Hepatocyte (in vitro differentiated cells): ENCODE data around the gene INO80C. TPM values are rescaled to one million over a fixed set of nuclear protein-coding genes. Genes with fewer than 3 reads are reported as not detected.

ENCODE experiments used
- DNase-seq: peaks from one replicate; pipeline ENCODE4 v3.0.0-alpha.2; 2016; ENCODE audit warnings: low spot score
- H2AFZ ChIP-seq: fragments of 200-600 bp; sonication (generic); 2 replicates; pipeline ENCODE4 v1.6.0; 2016; ENCODE audit warnings: antibody characterized with exemption, mild to moderate bottlenecking
- H3K27ac ChIP-seq: fragments of 200-600 bp; sonication (generic); 2 replicates; pipeline ENCODE4 v1.5.1; 2016; ENCODE audit warnings: mild to moderate bottlenecking
- H3K27me3 ChIP-seq: fragments of 200-600 bp; sonication (generic); 2 replicates; pipeline ENCODE4 v1.6.1; 2016
- H3K36me3 ChIP-seq: fragments of 200-600 bp; sonication (generic); replicated peaks from 2 replicates; pipeline ENCODE4 v1.5.1; 2016; ENCODE audit warnings: low read depth; ENCODE audit not compliant: insufficient read depth
- H3K4me1 ChIP-seq: fragments of 200-600 bp; sonication (generic); 2 replicates; pipeline ENCODE4 v1.5.1; 2016; ENCODE audit warnings: mild to moderate bottlenecking, moderate library complexity; ENCODE audit not compliant: insufficient read depth
- H3K4me2 ChIP-seq: fragments of 200-600 bp; sonication (generic); 2 replicates; pipeline ENCODE4 v1.6.0; 2016
- H3K4me3 ChIP-seq: fragments of 200-600 bp; sonication (generic); 2 replicates; pipeline ENCODE4 v1.5.1; 2016; ENCODE audit warnings: mild to moderate bottlenecking
- H3K79me2 ChIP-seq: fragments of 200-600 bp; sonication (generic); 2 replicates; pipeline ENCODE4 v1.6.0; 2017; ENCODE audit warnings: mild to moderate bottlenecking
- H3K9me2 ChIP-seq: fragments of 200-600 bp; sonication (generic); replicated peaks from 2 replicates; pipeline ENCODE4 v1.6.0; 2017; ENCODE audit warnings: mild to moderate bottlenecking; ENCODE audit not compliant: insufficient read depth
- H3K9me3 ChIP-seq: fragments of 200-600 bp; sonication (generic); 2 replicates; pipeline ENCODE4 v1.5.1; 2016; ENCODE audit warnings: low read depth, mild to moderate bottlenecking
- H4K20me1 ChIP-seq: fragments of 200-600 bp; sonication (generic); 2 replicates; pipeline ENCODE4 v1.6.0; 2016; ENCODE audit warnings: mild to moderate bottlenecking; ENCODE audit not compliant: insufficient read depth, poor library complexity, severe bottlenecking
- EZH2 ChIP-seq: fragments of 200-600 bp; sonication (generic); IDR thresholded peaks from 2 replicates; pipeline ENCODE4 v1.6.1; 2016; ENCODE audit warnings: antibody characterized with exemption, mild to moderate bottlenecking, borderline replicate concordance
- EZH2phosphoT487 ChIP-seq: fragments of 200-600 bp; sonication (generic); IDR thresholded peaks from one replicate; pipeline ENCODE4 v1.6.1; 2018; ENCODE audit warnings: antibody characterized with exemption, mild to moderate bottlenecking, low read depth, moderate library complexity; ENCODE audit not compliant: unreplicated experiment, severe bottlenecking
- WGBS: methylation state at CpG from one replicate; pipeline ENCODE4 v1.1.6; 2016; ENCODE audit warnings: low lambda C conversion rate; ENCODE audit errors: missing lambda C conversion rate; 5-methylcytosine and 5-hydroxymethylcytosine counted together
- polyA plus RNA-seq: library from polyadenylated mRNA; unstranded; fragments of >200 nt; fragmentation: Nextera tagmentation; extraction: Ambion mirVana; gene quantifications from 2 replicates; pipeline ENCODE4 v1.2.1, GENCODE V29; 2016
- total RNA-seq: library from RNA; depleted of rRNA; stranded (reverse); fragments of >200 nt; gene quantifications from 2 replicates; pipeline ENCODE4 v1.2.3, GENCODE V29; 2014
- TF ChIP-seq, protein P1 (sequence below): fragments of 200-600 bp; sonication (generic); IDR thresholded peaks from 2 replicates; pipeline ENCODE4 v1.5.1; 2016; ENCODE audit warnings: antibody characterized with exemption, mild to moderate bottlenecking; ENCODE audit not compliant: poor library complexity

The INO80C gene
- total and polyA plus RNA-seq, 2 experiments from 2014 or later = 16.5 to 25.1 TPM

DNA sequence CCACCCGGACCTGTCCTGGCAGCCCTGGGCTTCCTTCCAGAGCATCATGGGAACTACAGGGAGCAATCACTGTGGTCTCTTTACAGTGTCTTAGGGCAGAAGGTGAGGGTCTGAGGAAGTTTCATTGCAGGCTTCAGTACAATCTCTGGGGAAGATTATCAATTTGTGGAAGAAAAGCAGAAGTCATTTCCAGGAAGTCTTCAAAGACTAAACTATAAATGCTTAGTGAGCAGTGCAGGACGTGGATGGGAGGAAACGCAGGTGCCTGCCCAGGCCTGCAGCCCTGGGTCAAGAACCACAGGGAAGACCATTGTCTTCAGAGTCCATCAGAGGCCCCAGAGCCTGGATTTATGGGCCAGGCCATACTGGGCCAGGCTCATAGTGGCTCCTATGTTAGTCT lies 54.3 kb downstream of the INO80C start:
- no peak for DNase-seq

DNA sequence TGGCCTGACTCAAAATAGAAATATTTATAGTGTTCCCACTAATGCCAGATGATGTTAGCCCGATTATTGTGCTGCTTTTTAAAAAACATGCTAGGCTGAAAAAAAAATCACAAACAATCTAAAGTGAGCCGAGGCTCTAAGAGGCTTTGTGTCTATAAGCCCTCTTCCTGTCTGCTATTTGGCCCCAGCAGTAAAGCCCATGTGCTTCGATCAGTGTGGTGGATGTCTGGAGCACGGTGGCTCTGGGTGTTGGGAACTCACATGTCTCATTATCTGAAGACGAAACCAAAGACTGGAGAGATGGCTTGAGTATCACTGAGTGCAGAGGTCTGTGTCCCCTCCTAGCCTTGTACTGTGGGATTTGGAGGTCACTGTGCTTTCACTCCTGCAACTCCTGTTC lies 55.1 kb downstream of the INO80C start:
- Histone ChIP-seq H3K27ac (no peak overlapping the region), H3K27me3 (no peaks in the 10 kb centered on the region), H3K79me2 (no peaks in the 10 kb centered on the region), H3K4me2 (no peak overlapping the region), H3K4me1 (no peaks in the 10 kb centered on the region), H4K20me1 (no peaks in the 10 kb centered on the region), H3K4me3 (no peak overlapping the region), H3K9me2 (no peaks in the 10 kb centered on the region), H2AFZ (no peak overlapping the region), H3K36me3 (no peaks in the 10 kb centered on the region), H3K9me3 (no peaks in the 10 kb centered on the region)
- DNase-seq = no peak
- TF ChIP-seq EZH2 = no peak
- TF ChIP-seq, protein P1, sequence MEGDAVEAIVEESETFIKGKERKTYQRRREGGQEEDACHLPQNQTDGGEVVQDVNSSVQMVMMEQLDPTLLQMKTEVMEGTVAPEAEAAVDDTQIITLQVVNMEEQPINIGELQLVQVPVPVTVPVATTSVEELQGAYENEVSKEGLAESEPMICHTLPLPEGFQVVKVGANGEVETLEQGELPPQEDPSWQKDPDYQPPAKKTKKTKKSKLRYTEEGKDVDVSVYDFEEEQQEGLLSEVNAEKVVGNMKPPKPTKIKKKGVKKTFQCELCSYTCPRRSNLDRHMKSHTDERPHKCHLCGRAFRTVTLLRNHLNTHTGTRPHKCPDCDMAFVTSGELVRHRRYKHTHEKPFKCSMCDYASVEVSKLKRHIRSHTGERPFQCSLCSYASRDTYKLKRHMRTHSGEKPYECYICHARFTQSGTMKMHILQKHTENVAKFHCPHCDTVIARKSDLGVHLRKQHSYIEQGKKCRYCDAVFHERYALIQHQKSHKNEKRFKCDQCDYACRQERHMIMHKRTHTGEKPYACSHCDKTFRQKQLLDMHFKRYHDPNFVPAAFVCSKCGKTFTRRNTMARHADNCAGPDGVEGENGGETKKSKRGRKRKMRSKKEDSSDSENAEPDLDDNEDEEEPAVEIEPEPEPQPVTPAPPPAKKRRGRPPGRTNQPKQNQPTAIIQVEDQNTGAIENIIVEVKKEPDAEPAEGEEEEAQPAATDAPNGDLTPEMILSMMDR = no peak
- no peak for TF ChIP-seq EZH2phosphoT487
- WGBS = 56% methylated on average over 5 of the region's 5 CpGs

More for the DNA sequence above, 54.3 kb downstream of the INO80C start:
- no peaks in the 10 kb centered on the region for H3K9me2 ChIP-seq
- 80% methylated on average over 3 of the region's 3 CpGs for WGBS
- no peaks in the 10 kb centered on the region for H4K20me1 ChIP-seq
- H3K9me3 ChIP-seq = no peaks in the 10 kb centered on the region
- no peak overlapping the region for H3K4me3 ChIP-seq
- no peak overlapping the region for H2AFZ ChIP-seq
- no peaks in the 10 kb centered on the region for H3K36me3 ChIP-seq
- H3K4me2 ChIP-seq = no peak overlapping the region
- no peak for TF ChIP-seq EZH2phosphoT487
- TF ChIP-seq, protein P1 = no peak
- no peak for TF ChIP-seq EZH2
- no peaks in the 10 kb centered on the region for H3K79me2 ChIP-seq
- no peak overlapping the region for H3K27ac ChIP-seq
- no peaks in the 10 kb centered on the region for H3K27me3 ChIP-seq
- no peaks in the 10 kb centered on the region for H3K4me1 ChIP-seq

DNA sequence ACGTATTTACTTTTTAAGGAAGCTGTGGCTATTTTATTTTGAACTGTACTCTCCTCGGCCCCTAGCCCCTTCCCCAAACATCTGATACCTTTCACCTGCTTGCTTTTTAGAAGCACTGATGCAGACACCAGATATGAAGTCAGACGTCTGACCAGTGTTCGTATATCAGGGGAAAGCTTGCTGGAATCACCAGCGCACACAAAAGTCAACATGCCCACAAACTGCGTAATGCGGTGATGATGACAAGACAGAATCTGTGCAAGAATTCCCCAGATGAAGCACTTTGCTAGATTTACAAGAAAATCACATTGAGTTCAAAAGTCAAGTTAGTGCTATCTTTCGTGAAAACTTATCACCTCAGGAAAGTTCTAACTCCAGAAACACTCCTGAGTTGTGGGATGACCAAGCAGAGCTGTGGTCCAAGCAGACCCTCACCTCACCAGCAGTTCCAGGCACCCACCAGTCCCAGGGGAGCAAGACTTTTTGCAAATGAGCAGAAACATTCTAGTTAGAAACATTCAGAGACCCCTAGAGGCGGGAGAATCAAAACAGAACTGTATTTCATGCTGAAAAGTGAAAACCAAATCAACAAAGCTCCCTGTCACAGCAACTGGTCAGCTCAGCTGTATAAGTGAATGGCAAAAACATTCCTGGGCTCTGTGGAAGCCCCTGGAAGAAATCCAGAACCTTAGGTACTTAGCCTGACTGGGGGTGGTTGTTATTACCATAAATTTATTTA lies 55.7 kb downstream of the INO80C start:
- H3K36me3 ChIP-seq = no peaks in the 10 kb centered on the region
- no peak overlapping the region for H3K27ac ChIP-seq
- H4K20me1 ChIP-seq = no peaks in the 10 kb centered on the region
- no peaks in the 10 kb centered on the region for H3K27me3 ChIP-seq
- no peaks in the 10 kb centered on the region for H3K4me1 ChIP-seq
- no peak overlapping the region for H2AFZ ChIP-seq
- no peaks in the 10 kb centered on the region for H3K9me3 ChIP-seq
- no peak overlapping the region for H3K4me3 ChIP-seq
- no peaks in the 10 kb centered on the region for H3K79me2 ChIP-seq
- TF ChIP-seq, protein P1 = peak; percentile 13
- TF ChIP-seq EZH2 (no peak), EZH2phosphoT487 (no peak)
- no peaks in the 10 kb centered on the region for H3K9me2 ChIP-seq
- DNase-seq = no peak
- peak overlapping the region; percentile 11 for H3K4me2 ChIP-seq
- 66% methylated on average over 9 of the region's 9 CpGs for WGBS
